NCI-H446 (cell line): ENCODE data around the gene SMIM14.

Experiments used
- DNase-seq, 2 experiments: peaks; one replicate each; lab custom pipeline; 2025; lab: John Stamatoyannopoulos, UW

Gene SMIM14

GRCh38 chr4:39497909-39498726 lies 140.5 kb downstream of the SMIM14 start:
- DNase-seq = no peak
